ENCODE data around the gene SSTR3.

SSTR3 gene

GRCh38 chr22:37228106-37229011 is 16.1 kb upstream of the SSTR3 start:
- DNase-seq = no peak

- no peak for DNase-seq
These were observed 14.2 kb upstream of the SSTR3 start for GRCh38 chr22:37226514-37226913.

DNA sequence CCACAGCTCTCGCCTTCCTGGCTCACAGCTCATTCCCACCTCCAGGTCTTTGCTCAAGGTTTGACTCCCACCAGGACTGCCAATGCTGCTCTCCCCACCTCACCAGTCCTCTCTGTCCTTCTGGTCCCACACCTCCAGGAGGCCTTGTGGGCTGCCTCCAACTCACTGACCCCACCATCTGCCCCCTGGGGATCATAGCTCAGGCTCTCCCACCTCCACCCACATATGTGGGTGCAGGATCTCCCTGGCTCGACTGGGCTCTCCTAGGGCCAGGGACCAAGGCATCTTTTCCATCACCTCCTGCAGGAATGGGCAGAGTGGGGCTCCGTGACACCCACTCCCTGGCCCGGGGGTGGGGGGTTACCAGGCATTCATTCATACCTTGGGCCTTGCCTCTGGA is 13.8 kb upstream of the SSTR3 start:
- no peak for DNase-seq

- DNase-seq = no peak
These were observed 13.2 kb upstream of the SSTR3 start for GRCh38 chr22:37225481-37225880.

GRCh38 chr22:37224757-37225420 is 12.6 kb upstream of the SSTR3 start:
- no peak for DNase-seq

- no peak for DNase-seq
These were observed 11.8 kb upstream of the SSTR3 start for GRCh38 chr22:37223965-37224551.

GRCh38 chr22:37222440-37222971 is 10.2 kb upstream of the SSTR3 start:
- DNase-seq = no peak

DNA sequence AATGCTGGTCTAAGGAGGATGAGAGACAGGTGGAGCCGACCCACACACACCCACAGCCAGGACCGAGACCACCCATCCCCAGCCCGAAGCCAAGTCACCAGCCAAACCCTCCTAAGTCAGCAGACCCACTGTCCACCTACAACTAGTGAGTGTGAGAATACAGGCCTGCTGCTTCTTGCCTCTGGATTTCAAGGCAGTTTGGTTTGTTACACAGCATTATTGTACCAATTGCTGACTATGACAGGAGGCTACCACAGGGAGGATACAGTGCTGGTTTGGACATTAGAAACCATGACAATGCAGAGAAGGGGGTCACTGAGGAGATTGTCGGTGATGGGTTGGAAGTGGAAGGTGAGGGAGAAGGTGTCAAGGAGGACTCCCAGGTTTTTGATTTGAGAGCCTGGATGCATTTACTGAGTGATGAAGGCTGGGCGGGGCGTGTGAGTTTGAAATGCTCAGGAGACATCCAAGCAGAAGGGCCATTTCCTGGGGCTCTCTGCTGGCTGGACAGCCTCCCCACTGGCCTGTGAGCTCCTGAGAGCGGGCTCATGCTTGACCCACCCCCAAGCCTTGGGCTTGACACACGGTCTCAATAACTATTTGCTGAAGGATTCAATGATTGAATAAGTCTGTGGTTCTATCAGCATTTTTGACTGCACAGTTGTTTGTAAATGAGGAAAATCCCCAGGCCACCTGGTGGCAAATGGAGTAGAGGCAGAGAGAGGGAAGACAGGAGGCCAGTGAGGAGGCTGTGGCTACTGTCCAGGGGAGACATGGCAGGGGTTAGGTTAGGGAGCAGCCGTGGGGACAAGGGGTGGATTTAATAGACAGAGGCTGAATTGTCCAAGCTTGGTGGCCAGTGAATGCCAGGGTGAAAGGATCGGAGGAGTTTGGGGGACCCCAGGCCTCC is 9.4 kb upstream of the SSTR3 start:
- DNase-seq = no peak

GRCh38 chr22:37220543-37220981 is 8.3 kb upstream of the SSTR3 start:
- no peak for DNase-seq

GRCh38 chr22:37219533-37219932 is 7.3 kb upstream of the SSTR3 start:
- DNase-seq = no peak

DNA sequence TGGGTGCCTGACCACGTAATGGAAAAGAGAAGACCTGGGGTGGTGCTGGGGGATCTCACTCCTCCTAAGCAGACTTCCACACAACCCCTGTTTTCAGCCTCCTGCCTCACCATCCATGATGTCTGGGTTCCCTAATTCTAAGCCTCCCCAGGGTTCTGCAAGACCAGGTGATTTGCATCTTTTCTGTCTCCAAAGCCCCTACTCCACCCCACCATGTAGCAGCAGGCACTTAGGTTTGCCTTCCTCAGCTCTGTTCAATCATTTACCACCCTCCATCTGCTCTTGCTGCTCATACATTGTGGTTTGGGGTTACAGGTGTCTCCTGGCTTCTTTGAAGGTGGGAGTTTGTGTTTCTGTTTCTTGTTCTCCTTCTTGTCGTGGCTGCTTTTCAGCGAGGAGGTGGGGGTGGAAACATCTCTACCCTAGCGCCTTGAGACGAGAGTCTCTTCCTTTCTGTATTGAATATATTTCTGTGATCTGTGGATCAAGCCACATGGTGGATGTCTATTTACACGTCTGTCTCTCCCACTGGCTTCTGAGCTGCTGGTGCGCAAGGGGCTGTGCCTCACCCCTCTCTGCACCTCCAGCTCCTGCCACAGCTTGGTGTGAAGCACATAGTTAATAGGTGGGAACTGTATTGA is 6.6 kb upstream of the SSTR3 start:
- DNase-seq = no peak

- no peak for DNase-seq
These were observed 6.1 kb upstream of the SSTR3 start for GRCh38 chr22:37218399-37218770.

DNA sequence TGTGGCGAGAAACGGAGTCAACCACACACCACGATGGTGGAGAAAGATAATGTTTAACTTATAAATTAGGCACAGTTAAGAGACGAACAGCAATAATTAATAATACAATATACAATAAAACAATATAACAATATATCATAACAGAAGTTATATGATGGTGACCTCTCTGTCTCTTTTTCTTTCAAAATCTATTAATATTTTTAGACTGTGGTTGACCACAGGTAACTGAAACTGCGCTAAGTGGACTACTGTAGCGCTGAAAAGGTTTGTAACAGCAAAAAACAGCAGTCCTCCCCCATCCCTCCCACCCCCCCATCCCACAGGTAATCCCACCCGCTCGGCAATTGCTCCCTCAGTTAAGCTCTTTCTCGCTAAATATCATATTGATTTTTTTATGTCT is 3.6 kb upstream of the SSTR3 start:
- no peak for DNase-seq

- no peak for DNase-seq
These were observed 2.4 kb upstream of the SSTR3 start for GRCh38 chr22:37214731-37215030.

GRCh38 chr22:37213941-37214730 is 1.9 kb upstream of the SSTR3 start:
- no peak for DNase-seq

- no peak for DNase-seq
These were observed 1.1 kb upstream of the SSTR3 start for GRCh38 chr22:37213218-37213855.

GRCh38 chr22:37211866-37212173 is 457 bp downstream of the SSTR3 start:
- no peak for DNase-seq

GRCh38 chr22:37211075-37211865 is 1.0 kb downstream of the SSTR3 start:
- DNase-seq = no peak

DNA sequence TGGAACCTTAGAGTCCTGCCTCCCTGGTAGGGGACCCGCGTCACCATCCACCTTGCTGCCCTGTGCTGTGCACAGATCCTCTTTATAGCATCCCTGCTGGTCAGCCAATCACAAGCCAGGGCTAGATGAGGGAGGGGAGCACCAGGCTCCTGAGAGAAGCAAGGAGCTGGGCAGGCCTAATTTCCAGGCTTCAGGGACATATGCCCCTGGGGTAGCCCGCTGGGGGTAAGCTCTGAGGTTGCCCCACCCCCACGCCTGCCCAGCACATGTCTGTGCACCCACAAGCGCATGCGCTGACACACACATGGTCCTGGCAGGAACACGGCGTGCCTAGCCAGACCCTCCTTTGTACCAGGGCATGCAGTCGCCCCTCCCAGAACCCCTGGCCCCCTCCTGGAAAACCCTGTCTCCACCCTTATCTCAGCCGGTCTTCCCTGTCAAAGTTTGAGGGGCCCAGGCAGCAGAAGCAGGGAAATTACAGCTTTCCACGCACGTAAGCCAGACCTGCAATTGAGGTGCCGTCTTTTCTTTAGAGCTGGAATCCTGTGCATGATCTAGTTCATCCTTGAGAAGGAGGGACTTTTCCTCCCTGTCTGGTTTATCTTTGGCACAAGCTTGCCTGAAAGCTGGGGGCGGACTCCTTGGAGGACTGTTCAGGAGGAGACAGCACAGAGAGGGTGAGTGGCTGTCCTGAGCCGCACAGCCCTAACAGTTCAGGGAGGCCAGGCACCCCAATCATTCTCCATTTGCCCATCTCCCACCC is 2.1 kb downstream of the SSTR3 start:
- no peak for DNase-seq

Measured in DMS79 (cell line).